Bronchial epithelial cell (primary cell): Measurements from ENCODE around the gene ITGB3BP. TPM values are rescaled to one million over a fixed set of nuclear protein-coding genes. Genes with fewer than 3 reads are reported as not detected.

Experiments used
- DNase-seq: peaks from one replicate; pipeline ENCODE4 v3.0.0-alpha.2; 2010; ENCODE audit warnings: low read depth
- FAIRE-seq: peaks from 2 replicates; lab custom pipeline; 2011; peaks lifted over from hg19 to GRCh38; lab: Jason Lieb, UNC
- H3K27me3 ChIP-seq: 2 replicates; pipeline ENCODE4 v1.5.1; 2011; ENCODE audit warnings: low read length; ENCODE audit not compliant: control insufficient read depth, insufficient read depth
- H3K36me3 ChIP-seq: 2 replicates; pipeline ENCODE4 v1.5.1; 2011; ENCODE audit warnings: low read length; ENCODE audit not compliant: control insufficient read depth, insufficient read depth
- H3K4me3 ChIP-seq: 2 replicates; pipeline ENCODE4 v1.5.1; 2011; ENCODE audit warnings: mild to moderate bottlenecking, low read depth, low read length, control low read depth
- CTCF ChIP-seq: IDR thresholded peaks from 2 replicates; pipeline ENCODE4 v1.5.1; 2011; ENCODE audit warnings: mild to moderate bottlenecking, moderate library complexity, low read length, control low read depth, inconsistent platforms; ENCODE audit not compliant: insufficient read depth, severe bottlenecking
- total RNA-seq: library from RNA; depleted of rRNA; stranded (reverse); fragments of >200 nt; gene quantifications from 2 replicates; pipeline ENCODE4 v1.2.1, GENCODE V29; 2014

The ITGB3BP gene
- total RNA-seq, 1 donor from 2014 or later, result 7.4 TPM

GRCh38 chr1:63414691-63415365 is 108.2 kb downstream of the ITGB3BP start:
- H3K27me3 ChIP-seq, result no peaks in the 10 kb centered on the region
- H3K4me3 ChIP-seq, result no peak overlapping the region
- TF ChIP-seq CTCF, result no peak
- DNase-seq (no peak), FAIRE-seq (no peak)
- no peaks in the 10 kb centered on the region for H3K36me3 ChIP-seq

- Histone ChIP-seq H3K27me3 (no peaks in the 10 kb centered on the region), H3K36me3 (no peaks in the 10 kb centered on the region), H3K4me3 (no peak overlapping the region)
- no peak for TF ChIP-seq CTCF
- DNase-seq (no peak), FAIRE-seq (no peak)
Measured at GRCh38 chr1:63413394-63413793, 109.6 kb downstream of the ITGB3BP start.

GRCh38 chr1:63411066-63411465 is 112.0 kb downstream of the ITGB3BP start:
- DNase-seq (no peak), FAIRE-seq (no peak)
- no peaks in the 10 kb centered on the region for H3K36me3 ChIP-seq
- no peaks in the 10 kb centered on the region for H3K27me3 ChIP-seq
- no peak for TF ChIP-seq CTCF
- H3K4me3 ChIP-seq, result no peak overlapping the region

- no peak for TF ChIP-seq CTCF
- H3K4me3 ChIP-seq, result no peak overlapping the region
- no peaks in the 10 kb centered on the region for H3K27me3 ChIP-seq
- H3K36me3 ChIP-seq, result no peaks in the 10 kb centered on the region
- FAIRE-seq (no peak), DNase-seq (no peak)
Measured at GRCh38 chr1:63408331-63408730, 114.7 kb downstream of the ITGB3BP start.

DNA sequence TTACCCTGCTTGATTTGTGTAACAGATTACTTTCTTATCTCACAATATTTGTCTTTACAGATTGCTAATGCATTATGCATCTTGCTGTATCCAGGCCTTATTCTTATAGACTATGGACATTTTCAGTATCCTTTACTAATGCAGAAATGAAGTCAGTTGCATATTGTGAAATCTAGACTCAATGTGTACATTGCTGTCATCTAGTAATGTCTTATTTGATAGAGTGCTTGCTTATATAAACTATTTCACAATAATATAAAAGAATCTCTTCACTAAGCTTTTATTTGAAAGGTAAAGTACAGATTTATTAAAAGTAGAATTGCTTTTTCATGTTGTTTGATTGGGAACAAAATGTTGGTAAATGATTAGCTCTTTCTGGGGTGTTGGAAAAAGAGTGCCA is 116.0 kb downstream of the ITGB3BP start:
- no peak for FAIRE-seq
- peak; percentile 62 for DNase-seq
- Histone ChIP-seq H3K27me3 (no peaks in the 10 kb centered on the region), H3K4me3 (no peak overlapping the region), H3K36me3 (no peaks in the 10 kb centered on the region)
- no peak for TF ChIP-seq CTCF

DNA sequence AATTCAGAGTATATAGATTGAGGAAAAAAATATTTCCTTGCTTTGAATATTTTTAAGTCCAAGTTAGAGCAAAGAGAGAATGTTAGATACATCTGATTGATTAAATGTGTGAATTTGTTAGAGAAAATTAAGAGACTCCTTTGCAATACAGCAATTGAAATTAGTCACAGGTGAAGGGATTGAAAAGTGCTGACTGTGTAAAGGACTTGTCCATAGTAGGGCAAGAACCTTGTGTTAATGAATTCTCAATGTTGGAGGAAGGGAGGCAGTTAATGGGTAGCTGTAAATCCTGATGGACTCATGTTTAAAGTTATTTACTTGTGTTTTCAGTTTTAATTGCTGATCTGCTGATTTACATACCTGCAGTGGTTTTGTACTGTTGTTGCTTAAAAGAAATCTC is 117.0 kb downstream of the ITGB3BP start:
- DNase-seq (no peak), FAIRE-seq (no peak)
- TF ChIP-seq CTCF, result no peak
- Histone ChIP-seq H3K36me3 (no peaks in the 10 kb centered on the region), H3K27me3 (no peaks in the 10 kb centered on the region), H3K4me3 (no peak overlapping the region)
